OCI-LY7 (cell line): ENCODE measurements around the gene UQCC3. TPM values are rescaled to one million over a fixed set of nuclear protein-coding genes. Genes with fewer than 3 reads are reported as not detected.

Source experiments
- small RNA-seq: library from RNA; depleted of rRNA; stranded (forward); fragments of <200 nt; gene quantifications from one replicate; pipeline ENCODE3, GENCODE V24; 2014
- total RNA-seq, 2 experiments: library from RNA; depleted of rRNA in 1 of 2; stranded (reverse); fragments of >200 nt in 1 of 2; shearing (Covaris generic) in 1 of 2; gene quantifications; 2 replicates each; pipeline ENCODE4 v1.2.3, GENCODE V29; 2014 to 2022

Gene UQCC3
- total RNA-seq, 2 experiments from 2014 or later, result 15.5 to 40.0 TPM

Small RNA genes lying within 50 kb of the gene (small RNA-seq; reads per million reads assigned to genes)
- not detected for gene SNORA57

Other genes starting within 250 kb of the UQCC3 start
- gene AHNAK, start 124.9 kb upstream of the UQCC3 start, total RNA-seq (2014; rRNA removed; shearing (Covaris generic)), result 0.08 and 0.28 TPM in 2 replicates
- gene AHNAK, start 124.9 kb upstream of the UQCC3 start, total RNA-seq (2022), result 0.21 and 0.30 TPM in 2 replicates
- 2,328 and 2,651 TPM in 2 replicates for gene EEF1G, start 97.8 kb upstream of the UQCC3 start, total RNA-seq (2014; rRNA removed; shearing (Covaris generic))
- gene EEF1G, start 97.8 kb upstream of the UQCC3 start, total RNA-seq (2022), result 1,778 and 1,903 TPM in 2 replicates
- gene TUT1, start 80.2 kb upstream of the UQCC3 start, total RNA-seq (2014; rRNA removed; shearing (Covaris generic)), result 15.6 and 22.5 TPM in 2 replicates
- 38.2 and 40.4 TPM in 2 replicates for gene TUT1, start 80.2 kb upstream of the UQCC3 start, total RNA-seq (2022)
- 130 and 133 TPM in 2 replicates for gene MTA2, start 69.8 kb upstream of the UQCC3 start, total RNA-seq (2014; rRNA removed; shearing (Covaris generic))
- gene MTA2, start 69.8 kb upstream of the UQCC3 start, total RNA-seq (2022), result 162 and 174 TPM in 2 replicates
- gene EML3, start 58.9 kb upstream of the UQCC3 start, total RNA-seq (2014; rRNA removed; shearing (Covaris generic)), result 41.2 and 52.8 TPM in 2 replicates
- 81.6 and 92.6 TPM in 2 replicates for gene EML3, start 58.9 kb upstream of the UQCC3 start, total RNA-seq (2022)
- gene ROM1, start 58.4 kb upstream of the UQCC3 start, total RNA-seq (2014; rRNA removed; shearing (Covaris generic)), result 0.69 and 1.1 TPM in 2 replicates
- 1.2 and 2.5 TPM in 2 replicates for gene ROM1, start 58.4 kb upstream of the UQCC3 start, total RNA-seq (2022)
- gene B3GAT3, start 49.7 kb upstream of the UQCC3 start, total RNA-seq (2014; rRNA removed; shearing (Covaris generic)), result 55.8 and 74.3 TPM in 2 replicates
- gene B3GAT3, start 49.7 kb upstream of the UQCC3 start, total RNA-seq (2022), result 66.2 and 71.3 TPM in 2 replicates
- gene GANAB, start 25.1 kb upstream of the UQCC3 start, total RNA-seq (2014; rRNA removed; shearing (Covaris generic)), result 91.4 and 108 TPM in 2 replicates
- gene GANAB, start 25.1 kb upstream of the UQCC3 start, total RNA-seq (2022), result 205 and 217 TPM in 2 replicates
- gene INTS5, start 18.4 kb upstream of the UQCC3 start, total RNA-seq (2014; rRNA removed; shearing (Covaris generic)), result 22.5 and 25.5 TPM in 2 replicates
- gene INTS5, start 18.4 kb upstream of the UQCC3 start, total RNA-seq (2022), result 22.1 and 25.1 TPM in 2 replicates
- 148 and 194 TPM in 2 replicates for gene C11orf98, start 6.5 kb upstream of the UQCC3 start, total RNA-seq (2014; rRNA removed; shearing (Covaris generic))
- gene C11orf98, start 6.5 kb upstream of the UQCC3 start, total RNA-seq (2022), result 84.4 and 105 TPM in 2 replicates
- gene CSKMT, start 6.4 kb upstream of the UQCC3 start, total RNA-seq (2014; rRNA removed; shearing (Covaris generic)), result 88.4 and 90.8 TPM in 2 replicates
- 52.6 and 80.1 TPM in 2 replicates for gene CSKMT, start 6.4 kb upstream of the UQCC3 start, total RNA-seq (2022)
- 7.1 and 9.3 TPM in 2 replicates for gene LBHD1, start 594 bp downstream of the UQCC3 start, total RNA-seq (2014; rRNA removed; shearing (Covaris generic))
- gene LBHD1, start 594 bp downstream of the UQCC3 start, total RNA-seq (2022), result 22.3 and 22.8 TPM in 2 replicates
- 101 and 123 TPM in 2 replicates for gene UBXN1, start 7.4 kb downstream of the UQCC3 start, total RNA-seq (2014; rRNA removed; shearing (Covaris generic))
- gene UBXN1, start 7.4 kb downstream of the UQCC3 start, total RNA-seq (2022), result 129 and 140 TPM in 2 replicates
- 0.79 and 1.3 TPM in 2 replicates for gene LRRN4CL, start 17.9 kb downstream of the UQCC3 start, total RNA-seq (2014; rRNA removed; shearing (Covaris generic))
- gene LRRN4CL, start 17.9 kb downstream of the UQCC3 start, total RNA-seq (2022), result 0.65 TPM in 2 replicates
- 20.7 and 21.6 TPM in 2 replicates for gene BSCL2, start 35.8 kb downstream of the UQCC3 start, total RNA-seq (2014; rRNA removed; shearing (Covaris generic))
- gene BSCL2, start 35.8 kb downstream of the UQCC3 start, total RNA-seq (2022), result 46.2 and 46.7 TPM in 2 replicates
- not detected in 2 replicates for gene GNG3, start 36.0 kb downstream of the UQCC3 start, total RNA-seq (2014; rRNA removed; shearing (Covaris generic))
- not detected in 2 replicates for gene GNG3, start 36.0 kb downstream of the UQCC3 start, total RNA-seq (2022)
- 8.3 and 19.2 TPM in 2 replicates for gene HNRNPUL2, start 55.8 kb downstream of the UQCC3 start, total RNA-seq (2014; rRNA removed; shearing (Covaris generic))
- 59.2 and 64.4 TPM in 2 replicates for gene HNRNPUL2, start 55.8 kb downstream of the UQCC3 start, total RNA-seq (2022)
- 36.7 and 51.7 TPM in 2 replicates for gene TTC9C, start 56.8 kb downstream of the UQCC3 start, total RNA-seq (2014; rRNA removed; shearing (Covaris generic))
- gene TTC9C, start 56.8 kb downstream of the UQCC3 start, total RNA-seq (2022), result 70.2 and 75.1 TPM in 2 replicates
- gene ZBTB3, start 82.5 kb downstream of the UQCC3 start, total RNA-seq (2014; rRNA removed; shearing (Covaris generic)), result 11.1 and 11.8 TPM in 2 replicates
- gene ZBTB3, start 82.5 kb downstream of the UQCC3 start, total RNA-seq (2022), result 10.7 and 11.3 TPM in 2 replicates
- gene POLR2G, start 89.9 kb downstream of the UQCC3 start, total RNA-seq (2014; rRNA removed; shearing (Covaris generic)), result 108 and 118 TPM in 2 replicates
- gene POLR2G, start 89.9 kb downstream of the UQCC3 start, total RNA-seq (2022), result 115 and 118 TPM in 2 replicates
- gene TAF6L, start 99.7 kb downstream of the UQCC3 start, total RNA-seq (2014; rRNA removed; shearing (Covaris generic)), result 23.7 and 26.1 TPM in 2 replicates
- 24.1 and 29.9 TPM in 2 replicates for gene TAF6L, start 99.7 kb downstream of the UQCC3 start, total RNA-seq (2022)
- gene TMEM179B, start 115.7 kb downstream of the UQCC3 start, total RNA-seq (2014; rRNA removed; shearing (Covaris generic)), result 22.8 and 33.1 TPM in 2 replicates
- gene TMEM179B, start 115.7 kb downstream of the UQCC3 start, total RNA-seq (2022), result 18.6 and 21.5 TPM in 2 replicates
- 32.6 and 42.9 TPM in 2 replicates for gene TMEM223, start 120.3 kb downstream of the UQCC3 start, total RNA-seq (2014; rRNA removed; shearing (Covaris generic))
- 15.8 and 24.4 TPM in 2 replicates for gene TMEM223, start 120.3 kb downstream of the UQCC3 start, total RNA-seq (2022)
- 35.1 and 53.3 TPM in 2 replicates for gene NXF1, start 133.8 kb downstream of the UQCC3 start, total RNA-seq (2014; rRNA removed; shearing (Covaris generic))
- 50.5 and 62.0 TPM in 2 replicates for gene NXF1, start 133.8 kb downstream of the UQCC3 start, total RNA-seq (2022)
- gene STX5, start 160.4 kb downstream of the UQCC3 start, total RNA-seq (2014; rRNA removed; shearing (Covaris generic)), result 21.7 and 30.6 TPM in 2 replicates
- gene STX5, start 160.4 kb downstream of the UQCC3 start, total RNA-seq (2022), result 41.0 and 47.5 TPM in 2 replicates
- 1.0 TPM in 1 of 2 replicates, not detected in the other for gene TEX54, start 161.2 kb downstream of the UQCC3 start, total RNA-seq (2014; rRNA removed; shearing (Covaris generic))
- gene TEX54, start 161.2 kb downstream of the UQCC3 start, total RNA-seq (2022), result 0.89 TPM in 1 of 2 replicates, not detected in the other
- 139 and 169 TPM in 2 replicates for gene WDR74, start 167.9 kb downstream of the UQCC3 start, total RNA-seq (2014; rRNA removed; shearing (Covaris generic))
- gene WDR74, start 167.9 kb downstream of the UQCC3 start, total RNA-seq (2022), result 85.0 and 98.4 TPM in 2 replicates
- gene SLC3A2, start 209.2 kb downstream of the UQCC3 start, total RNA-seq (2014; rRNA removed; shearing (Covaris generic)), result 289 and 291 TPM in 2 replicates
- gene SLC3A2, start 209.2 kb downstream of the UQCC3 start, total RNA-seq (2022), result 321 and 339 TPM in 2 replicates
- gene CHRM1, start 249.7 kb downstream of the UQCC3 start, total RNA-seq (2014; rRNA removed; shearing (Covaris generic)), result not detected in 2 replicates
- gene CHRM1, start 249.7 kb downstream of the UQCC3 start, total RNA-seq (2022), result not detected in 2 replicates